GM19240 (cell line): ENCODE data around the gene HOXC13.

Experiments used
- DNase-seq: peaks from one replicate; pipeline ENCODE4 v3.0.0; 2011; ENCODE audit warnings: low spot score; ENCODE audit not compliant: insufficient read length

HOXC13 gene

GRCh38 chr12:53994264-53995001 lies 55.8 kb downstream of the HOXC13 start:
- DNase-seq: no peak

- no peak for DNase-seq
These were observed 56.4 kb downstream of the HOXC13 start for GRCh38 chr12:53995002-53995377.

GRCh38 chr12:53995378-53996239 lies 57.0 kb downstream of the HOXC13 start:
- no peak for DNase-seq
